Stimulated activated CD4-positive, alpha-beta T cell treated with anti-CD3 and anti-CD28 coated beads, TNF-alpha, amount 100 ng/mL, for 4 hours (primary cell): ENCODE measurements around the gene CRISPLD2.

ENCODE experiments used
- DNase-seq, 3 experiments: peaks; one replicate each; pipeline ENCODE4 v3.0.0-alpha.2; 2020; ENCODE audit warnings: low read depth in 3 of 3

Gene CRISPLD2

DNA sequence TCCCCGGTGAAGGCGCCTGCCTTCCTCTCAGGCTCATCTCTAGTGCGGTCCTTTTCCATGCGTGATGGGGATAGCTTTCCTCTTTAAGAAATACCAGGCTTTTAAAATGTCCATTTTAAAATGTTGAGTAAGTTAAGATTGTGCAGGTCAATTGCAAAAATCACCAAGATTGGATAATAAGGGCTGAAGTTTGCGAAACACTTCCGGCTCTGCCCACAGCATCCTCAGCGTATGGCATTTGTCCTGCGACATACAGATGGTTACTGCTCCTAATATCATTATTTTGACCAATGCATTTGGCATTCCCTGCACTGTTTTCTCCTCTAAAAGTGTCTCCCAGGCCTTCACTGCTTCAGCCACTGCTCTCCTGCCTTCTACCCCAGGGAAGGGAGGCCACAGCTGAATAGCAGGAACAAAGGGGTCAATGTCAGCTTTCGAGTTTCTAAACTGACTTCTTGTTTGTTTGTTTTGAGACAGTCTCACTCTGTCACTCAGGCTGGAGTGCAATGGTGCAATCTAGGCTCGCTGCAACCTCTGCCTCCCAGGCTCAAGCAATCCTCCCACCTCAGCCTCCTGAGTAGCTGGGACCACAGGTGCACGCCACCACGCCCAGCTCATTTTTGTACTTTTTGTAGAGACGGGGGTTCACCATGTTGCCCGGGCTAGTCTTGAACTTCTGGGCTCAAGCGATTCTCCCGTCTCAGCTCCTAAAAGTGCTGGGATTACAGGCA, 91.9 kb downstream of the CRISPLD2 start:
- no peak for DNase-seq

DNA sequence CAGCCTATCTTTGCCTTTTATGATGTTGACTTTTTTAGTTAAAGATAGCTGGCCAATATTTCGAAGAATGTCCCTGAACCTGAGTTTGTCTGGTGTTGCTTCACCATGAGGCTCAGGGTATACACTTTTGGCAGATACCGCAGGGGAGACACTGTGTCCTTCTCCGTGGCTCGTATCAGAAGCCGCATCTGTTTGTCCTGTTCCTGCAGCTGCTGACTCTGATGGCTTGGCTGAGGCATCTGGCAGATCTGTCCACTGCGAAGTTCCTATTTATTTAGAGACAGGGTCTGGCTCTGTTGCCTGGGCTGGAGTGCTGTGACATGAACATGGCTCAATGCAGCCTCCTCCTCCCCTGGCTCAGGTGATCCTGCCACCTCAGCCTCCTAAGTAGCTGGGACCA, 93.5 kb downstream of the CRISPLD2 start:
- DNase-seq, result no peak

DNA sequence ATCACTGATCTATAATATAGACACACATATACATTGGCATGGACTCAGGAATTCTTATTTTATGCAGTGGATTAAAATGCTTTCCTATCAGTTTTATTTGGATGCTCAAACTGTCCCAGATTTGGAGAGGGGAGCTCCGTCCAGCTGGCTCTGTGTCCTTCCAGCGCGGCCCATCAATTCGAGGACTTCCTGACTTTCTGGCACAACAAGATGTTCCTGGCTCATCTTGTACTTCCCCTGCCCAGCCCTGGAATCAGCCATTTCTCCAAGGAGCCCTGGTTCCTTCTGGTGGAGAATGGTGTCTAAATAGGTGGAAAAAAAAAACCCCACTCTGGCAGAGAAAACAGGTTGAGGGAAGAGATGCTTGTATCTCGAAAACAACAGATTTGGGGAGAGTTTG, 94.5 kb downstream of the CRISPLD2 start:
- DNase-seq, result no peak

DNA sequence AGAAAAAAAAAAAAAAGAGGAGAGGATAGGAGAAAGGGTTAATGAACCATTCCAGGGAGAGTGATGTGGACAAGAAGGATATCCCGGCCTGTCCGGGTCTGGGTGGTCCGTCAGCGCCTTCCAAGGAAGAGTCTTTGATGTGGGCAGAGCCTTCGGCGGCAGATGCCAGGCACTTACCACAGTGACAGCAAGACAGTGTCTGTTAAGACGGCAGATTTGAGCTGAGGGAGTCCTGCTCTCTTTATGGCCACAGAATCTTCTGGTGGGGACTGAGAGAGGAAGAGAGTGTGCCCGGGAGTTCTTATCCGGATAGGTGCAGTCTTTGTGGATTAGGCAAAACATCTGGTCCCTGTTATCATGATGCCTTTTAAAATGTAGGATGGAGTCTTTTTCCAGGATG, 96.4 kb downstream of the CRISPLD2 start:
- no peak for DNase-seq

DNA sequence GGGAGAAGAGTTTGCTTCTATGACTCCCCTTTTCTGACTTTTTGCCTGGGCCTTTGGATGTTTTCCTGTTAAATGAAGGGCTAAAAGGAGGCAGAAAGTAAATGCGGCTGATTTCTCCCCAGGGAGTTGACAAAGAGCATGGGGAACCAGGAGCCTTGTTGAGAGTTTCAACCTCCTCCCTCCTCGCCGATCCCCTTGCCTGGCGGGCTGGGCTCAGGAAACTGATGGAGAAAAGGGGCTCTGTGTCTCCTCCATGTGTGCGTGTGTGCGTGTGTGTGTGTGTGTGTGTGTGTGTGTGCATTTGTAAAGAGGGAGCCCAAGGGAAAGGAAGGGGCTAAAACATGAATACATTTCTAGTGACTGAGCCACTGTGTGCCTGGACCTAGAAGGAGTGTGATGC, 97.1 kb downstream of the CRISPLD2 start:
- DNase-seq, result no peak

DNA sequence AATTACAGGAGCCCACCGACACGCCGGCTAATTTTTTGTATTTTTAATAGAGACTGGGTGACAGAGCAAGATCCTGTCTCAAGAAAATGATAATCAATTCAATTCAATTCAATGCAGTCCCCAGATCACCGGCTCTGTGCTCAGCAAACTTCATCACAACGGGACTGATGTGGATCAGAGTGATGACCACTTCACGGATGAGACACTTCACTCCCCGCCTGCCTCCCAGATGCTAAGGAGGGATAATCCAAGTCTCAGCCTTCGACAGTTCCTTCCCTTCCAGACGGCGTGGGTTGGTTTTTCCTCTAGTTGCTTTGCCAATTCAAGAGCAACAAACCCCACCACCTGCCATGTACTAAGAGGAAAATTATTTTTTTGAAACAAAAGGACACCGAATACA, 97.7 kb downstream of the CRISPLD2 start:
- no peak for DNase-seq

DNA sequence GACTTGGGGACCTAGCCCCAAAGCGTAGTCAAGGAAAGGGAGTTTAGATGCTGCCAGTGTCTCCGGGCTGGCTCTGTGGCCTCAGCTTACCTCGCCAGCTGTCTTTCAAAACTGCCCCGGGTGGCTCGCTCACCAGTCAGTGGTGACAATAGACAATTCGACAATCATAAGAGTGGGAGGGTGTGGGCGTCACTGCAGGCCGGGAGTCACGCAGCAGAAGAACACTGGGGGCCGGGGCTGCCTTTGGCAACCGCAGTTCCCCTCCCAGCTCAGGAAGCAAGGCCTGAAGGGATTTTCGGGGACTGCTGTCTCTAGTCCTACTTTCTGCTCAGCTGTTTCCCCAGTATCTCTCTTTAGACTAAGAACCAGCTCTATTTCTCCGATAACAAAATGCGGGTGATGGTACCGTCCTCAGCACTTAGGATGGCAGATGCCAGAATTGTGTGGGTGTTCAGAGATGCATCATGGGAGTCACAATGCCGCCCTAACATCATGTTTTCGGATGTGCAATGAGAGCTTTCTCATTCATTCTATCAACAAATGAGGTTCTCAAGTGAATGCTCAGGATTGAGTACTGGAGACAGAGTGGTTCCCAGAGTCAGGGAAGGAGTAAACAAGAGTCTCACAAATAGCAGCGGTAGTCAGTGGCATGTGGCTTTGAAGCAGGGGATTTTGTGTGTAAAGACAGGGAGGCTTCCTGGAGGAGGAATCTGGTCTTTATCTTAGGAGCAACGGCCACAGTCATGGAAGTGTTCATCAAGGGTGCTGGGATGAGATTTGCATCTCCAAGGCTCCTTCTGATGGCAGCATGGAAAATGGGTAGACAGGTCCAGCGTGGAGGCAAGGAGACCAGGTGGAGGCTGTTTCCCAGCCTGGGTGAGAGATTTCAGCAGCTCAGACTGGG, 98.5 kb downstream of the CRISPLD2 start:
- no peak for DNase-seq

DNA sequence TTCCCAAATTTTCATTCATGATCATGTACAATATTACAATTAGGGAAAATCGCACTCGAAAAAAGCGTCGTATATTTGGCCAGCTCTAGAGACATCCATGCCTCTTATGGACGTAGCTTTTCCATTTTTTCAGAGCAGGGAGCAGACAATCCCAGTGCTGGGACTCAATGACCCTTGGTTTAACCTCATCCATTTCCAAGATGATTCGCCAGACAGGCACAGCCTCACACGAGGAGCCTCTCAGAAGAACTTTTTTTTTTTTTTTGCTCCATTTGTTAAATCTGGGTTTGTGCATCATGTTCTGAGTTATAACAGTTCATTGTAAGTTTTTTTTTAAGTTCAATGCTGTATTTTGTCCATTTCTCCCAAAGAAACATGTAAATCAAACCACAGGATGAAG, 99.5 kb downstream of the CRISPLD2 start:
- no peak for DNase-seq

DNA sequence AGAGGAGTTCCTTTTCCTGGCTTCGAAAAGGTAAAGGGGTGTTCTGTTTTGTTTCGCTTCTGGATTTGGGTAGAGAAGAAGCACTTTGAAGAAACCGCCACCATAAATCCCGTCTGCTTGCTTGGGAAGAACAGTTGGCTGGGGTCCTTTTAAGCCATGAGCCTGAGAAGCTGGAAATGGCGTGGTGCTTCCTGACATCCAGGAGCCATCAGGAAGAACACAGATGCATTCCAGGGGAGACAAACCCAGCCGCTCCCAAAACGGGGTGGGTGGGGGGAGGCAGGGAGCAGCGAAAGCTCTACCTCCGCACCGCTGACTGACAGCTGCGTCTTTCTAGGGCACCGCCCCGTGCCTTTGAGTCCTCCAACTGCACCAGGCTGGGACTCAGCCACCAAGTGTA, 99.9 kb downstream of the CRISPLD2 start:
- no peak for DNase-seq

DNA sequence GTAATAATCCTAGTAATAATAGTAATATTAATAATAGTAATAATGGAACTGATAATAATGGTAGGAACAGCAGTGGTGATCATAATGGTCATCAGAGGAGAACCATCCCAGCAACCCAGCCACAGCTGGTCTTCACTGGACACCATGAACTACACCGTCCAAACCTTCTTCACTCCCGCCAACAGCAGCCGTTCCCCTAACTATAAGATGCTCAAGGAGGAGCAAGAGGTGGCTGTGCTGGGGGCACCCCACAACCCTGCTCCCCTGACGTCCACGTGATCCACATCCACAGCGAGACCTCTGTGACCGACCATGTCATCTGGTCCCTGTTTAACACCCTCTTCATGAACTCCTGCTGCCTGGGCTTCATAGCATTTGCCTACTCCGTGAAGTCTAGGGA, 100.5 kb downstream of the CRISPLD2 start:
- DNase-seq, result no peak

DNA sequence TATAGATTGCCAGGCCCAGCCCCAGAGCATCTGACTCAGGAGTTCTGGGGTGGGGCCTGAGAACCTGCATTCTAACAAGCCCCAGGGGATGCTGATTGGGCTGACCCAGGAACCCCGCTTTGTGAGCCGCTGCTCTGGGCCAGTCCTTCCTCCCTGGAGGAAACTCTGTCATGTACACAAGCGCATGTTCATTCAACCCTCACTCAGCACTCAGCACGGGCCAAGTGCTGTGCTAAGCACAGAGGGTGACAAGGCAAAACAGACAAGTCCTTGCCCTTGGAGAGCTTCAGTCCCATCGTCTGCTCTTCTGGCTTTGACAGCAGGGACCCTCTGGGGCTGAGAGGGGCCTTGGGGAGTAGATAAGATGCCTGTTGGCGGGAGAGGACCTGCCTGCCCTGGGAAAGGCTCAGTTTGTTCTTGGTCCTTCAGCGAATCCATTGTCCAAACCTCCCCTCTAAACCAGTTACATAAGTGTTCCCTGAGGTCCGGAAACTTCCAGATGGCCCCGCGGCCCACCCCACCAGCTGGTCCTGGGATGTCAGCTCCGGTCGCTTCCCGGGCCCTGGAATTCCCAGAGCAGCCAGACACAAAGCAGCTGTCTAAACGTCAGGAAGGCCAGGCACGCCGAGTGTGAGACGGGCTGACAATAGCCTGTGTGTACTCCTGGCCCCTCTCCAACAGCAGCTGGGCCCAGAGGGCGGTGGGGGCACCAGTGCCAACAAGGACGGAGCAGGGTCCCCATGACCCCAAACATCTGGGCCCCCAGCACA, 102.8 kb downstream of the CRISPLD2 start:
- DNase-seq, result no peak

DNA sequence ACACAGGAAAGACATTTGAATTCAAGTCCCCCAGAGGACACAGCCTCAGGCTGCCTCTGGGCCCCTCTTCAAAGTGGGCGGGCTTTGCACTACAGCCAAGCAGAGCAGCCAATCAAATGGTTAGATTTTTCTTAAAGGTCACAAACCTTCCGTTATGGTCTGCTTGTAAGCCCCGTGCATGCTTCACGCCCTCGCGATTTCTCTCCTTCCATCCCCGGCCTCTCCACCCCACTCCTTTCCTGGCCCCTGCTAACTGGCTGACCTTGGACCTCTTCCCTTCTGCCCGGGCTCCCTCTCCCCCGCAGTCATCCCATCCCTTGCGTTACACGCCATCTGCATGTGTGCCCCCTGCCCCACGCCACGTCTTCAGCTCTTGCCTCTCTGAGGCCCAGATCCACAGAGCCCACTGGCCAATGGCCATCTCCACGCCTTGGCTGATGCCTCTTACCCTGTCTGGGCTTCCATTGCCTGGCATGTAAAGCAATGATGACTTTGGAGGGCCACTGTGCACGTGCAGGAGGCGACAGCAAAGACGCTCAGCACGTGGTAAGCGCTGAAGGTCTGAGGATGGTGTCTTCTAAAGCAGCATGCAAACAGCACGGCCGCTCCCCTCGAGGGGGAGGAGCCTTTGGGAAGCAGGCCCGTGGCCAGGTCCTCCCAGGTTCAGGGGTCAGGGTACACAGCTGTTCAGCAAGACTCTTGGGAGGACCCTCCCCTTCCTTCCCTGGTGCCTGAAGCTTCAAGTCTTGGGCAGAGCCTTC, 104.7 kb downstream of the CRISPLD2 start:
- no peak for DNase-seq

DNA sequence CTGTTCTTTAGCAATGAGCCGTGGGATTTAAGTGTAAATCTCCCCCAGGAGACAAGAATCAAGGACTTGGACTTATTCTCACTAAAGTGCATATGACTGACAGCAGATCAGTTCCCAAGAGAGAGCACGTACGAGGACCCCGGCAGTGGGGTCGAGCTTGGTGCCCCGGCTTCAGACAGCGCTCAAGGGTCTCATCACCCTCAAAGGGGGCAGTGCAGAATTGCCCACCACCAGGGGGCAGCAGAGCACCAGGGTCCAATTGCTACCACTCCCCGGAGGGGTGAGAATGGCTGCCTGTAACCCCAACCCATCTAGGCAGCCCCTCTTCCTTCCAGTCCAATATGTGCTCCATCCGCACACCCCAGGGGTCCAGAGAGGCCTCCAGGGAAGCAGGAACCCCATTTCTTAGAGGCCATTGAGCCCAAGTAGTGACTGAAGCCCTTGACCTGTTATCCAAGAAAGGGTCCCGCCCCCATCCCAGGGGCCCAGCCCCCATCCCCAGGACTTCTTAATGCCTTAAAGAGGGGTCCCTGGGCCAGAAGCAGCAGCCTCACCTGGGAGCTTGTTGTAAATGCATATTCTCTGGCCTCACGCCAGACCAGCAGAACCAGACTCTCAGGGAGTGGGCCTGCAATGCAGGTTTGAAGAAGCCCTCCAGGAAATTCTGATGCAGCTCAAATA, 105.4 kb downstream of the CRISPLD2 start:
- peak; percentile 44 to 59 (median 53) for DNase-seq

DNA sequence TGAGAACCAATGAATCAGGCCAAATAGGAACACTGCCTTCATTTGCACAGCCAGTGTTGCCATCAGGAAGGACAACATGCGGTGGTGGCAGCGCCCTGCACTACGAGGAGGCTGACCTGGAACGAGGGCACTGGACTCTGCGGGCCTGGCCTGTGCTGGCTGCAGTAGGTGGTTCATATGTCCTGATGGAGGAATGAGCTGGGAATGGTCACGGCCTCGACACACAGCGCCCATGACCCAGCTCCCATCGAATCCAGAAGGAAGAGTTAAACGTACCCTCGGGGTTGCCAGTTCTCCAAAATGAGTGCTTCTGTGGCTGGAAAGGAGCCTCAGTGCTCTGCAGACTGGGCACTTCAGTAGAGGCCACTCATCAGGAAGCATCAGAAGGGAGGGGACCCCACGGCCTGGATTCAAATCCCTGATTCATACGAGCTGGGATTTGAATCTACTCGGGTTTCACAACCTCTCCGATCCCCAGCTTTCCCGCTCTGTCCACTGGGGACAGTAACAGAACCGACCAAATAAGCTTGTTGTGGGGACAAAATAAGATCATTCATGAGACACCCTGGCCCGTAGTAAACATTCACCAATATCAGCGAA, 106.1 kb downstream of the CRISPLD2 start:
- no peak for DNase-seq

DNA sequence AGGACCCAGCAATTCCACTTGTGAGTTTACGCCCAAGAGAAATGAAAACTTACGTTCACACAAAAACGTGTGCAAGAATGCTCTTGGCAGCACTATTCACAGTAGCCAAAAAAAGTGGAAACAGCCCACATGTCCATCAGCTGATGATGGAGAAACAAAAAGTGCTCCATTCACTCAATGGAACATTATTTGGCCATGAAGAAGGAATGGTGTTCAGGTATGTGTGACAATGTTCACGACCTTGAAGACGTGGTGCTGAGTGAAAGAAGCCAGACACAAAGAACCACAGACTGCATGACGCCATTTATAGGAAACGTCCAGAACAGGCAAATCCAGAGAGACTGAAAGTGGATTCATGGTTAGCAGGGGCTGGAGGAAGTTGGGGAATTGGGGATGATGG, 106.7 kb downstream of the CRISPLD2 start:
- DNase-seq, result no peak

DNA sequence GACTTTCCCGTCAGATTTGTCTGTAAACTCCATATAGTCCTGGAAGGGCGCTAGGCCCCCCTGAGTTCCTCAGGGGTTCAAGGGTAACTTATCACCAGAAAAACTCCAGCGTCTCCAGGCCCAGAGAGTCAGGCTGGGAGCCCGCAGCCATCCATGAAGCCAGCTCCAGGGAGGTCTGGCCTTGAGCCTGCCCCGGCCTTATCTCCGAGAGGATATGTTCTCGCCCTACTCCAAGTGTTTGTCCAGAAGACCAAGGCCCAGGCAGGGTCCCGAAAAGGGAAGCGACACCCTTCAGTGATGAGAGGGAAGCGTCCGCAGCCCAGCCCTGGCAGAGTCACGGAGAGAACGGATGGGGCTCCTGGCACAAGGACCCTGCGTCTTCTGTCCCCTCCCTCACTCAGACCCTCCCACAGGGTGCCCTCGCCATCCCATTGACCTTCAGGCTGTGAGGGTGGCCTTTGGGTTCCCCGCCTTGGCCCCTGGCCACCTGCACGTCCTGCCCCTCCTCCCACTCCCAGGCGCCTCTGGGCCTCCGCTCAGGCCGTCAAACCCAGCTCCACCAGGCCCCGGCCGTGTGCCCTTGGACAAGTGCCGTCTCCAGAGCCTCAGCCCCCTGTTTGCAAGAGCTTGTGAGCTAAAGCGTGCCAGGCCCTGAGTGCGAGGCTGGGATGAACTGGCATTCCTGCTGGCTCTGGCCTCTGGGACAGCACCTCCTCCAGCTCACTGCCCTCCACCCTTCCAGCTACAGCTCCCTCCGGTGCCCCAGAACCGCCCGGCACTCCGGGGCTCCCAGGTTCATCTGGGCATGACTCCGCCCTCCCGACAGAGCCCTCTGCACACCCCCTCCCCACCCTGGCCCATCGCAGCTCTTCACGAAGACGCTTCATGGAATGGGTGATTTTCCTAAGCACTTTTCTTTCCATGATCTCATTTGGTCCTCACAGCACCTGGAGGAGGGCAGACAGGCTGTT, 108.1 kb downstream of the CRISPLD2 start:
- DNase-seq, result no peak

DNA sequence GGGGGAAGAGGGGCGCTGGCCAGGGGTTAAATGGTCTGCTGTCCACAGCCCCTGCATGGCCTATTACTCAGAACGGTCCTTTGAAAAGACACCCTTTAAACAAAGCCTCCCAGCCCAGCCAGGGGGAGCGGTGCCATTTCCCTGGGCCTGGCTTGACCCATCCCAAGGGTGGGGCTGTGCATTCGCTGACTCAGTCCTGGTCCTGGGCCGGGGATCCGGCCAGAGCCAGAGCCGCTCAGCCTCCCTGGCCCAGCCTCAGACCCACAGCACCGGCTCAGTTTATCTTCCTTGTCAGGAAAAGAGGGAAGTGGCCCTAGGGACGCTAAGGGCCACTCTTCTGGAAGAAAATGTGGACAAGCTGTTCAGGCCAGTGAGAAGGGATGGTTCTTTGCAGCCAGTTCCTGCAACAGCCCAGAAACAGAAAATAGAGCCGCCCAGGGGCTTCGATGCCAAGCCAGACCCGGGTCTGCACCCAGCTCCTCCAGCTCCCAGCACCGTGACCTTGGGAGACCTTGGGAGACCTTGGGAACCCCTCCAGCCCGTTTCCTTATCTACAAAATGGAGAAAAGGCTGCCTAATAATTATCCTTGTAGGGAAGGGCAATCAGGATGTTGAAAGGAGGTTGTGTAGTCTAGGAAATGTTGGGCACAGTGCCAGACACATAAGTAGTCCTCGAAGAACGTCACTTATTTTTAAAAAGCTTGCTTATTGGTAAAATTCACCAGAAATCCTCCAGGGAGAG, 109.1 kb downstream of the CRISPLD2 start:
- no peak for DNase-seq

DNA sequence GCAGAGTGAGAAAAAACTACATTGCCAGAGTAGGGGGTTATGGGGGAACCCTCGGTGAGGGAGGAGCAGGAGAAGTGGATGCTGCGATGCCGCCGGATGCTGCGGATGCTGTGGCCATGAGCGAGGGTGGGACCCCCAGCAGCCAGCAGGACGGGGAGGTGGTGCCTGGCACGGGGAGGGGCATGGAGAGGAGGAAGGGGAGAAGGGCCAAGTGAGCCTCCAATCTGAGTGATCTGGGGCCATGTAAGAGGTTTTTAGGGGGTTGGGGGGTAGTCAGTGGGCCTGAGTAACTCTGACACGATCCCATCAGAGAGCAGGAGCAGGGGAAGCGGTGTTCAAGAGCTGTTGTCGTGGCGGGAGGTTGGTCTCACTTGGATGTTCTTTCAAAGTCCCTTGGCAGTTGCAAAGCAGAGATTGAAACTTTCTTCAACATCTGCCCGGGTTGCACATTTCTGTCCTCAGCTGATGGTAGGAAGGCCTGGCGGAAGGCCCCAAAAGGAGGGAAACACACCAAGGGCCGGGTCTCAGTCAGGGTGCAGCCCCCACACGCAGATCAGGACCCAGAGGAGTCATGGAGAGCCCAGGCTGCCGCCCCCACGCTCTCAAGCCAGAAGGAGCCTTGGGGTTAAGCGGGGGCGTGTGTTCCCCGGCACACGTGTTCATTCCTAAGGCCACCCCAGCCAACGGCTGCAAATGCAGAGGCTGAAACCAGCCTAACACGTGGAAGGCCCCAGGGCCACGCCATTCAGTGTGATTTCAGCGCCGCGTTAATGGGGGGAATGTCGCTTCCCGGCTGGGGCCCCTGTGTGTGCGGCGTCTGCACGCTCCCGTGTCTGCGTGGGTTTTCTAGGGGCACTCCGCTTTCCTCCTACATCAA, 109.9 kb downstream of the CRISPLD2 start:
- no peak for DNase-seq
